ENCODE results near the gene COBLL1. TPM values are rescaled to one million over a fixed set of nuclear protein-coding genes. Genes with fewer than 3 reads are reported as not detected.

COBLL1 gene, protein sequence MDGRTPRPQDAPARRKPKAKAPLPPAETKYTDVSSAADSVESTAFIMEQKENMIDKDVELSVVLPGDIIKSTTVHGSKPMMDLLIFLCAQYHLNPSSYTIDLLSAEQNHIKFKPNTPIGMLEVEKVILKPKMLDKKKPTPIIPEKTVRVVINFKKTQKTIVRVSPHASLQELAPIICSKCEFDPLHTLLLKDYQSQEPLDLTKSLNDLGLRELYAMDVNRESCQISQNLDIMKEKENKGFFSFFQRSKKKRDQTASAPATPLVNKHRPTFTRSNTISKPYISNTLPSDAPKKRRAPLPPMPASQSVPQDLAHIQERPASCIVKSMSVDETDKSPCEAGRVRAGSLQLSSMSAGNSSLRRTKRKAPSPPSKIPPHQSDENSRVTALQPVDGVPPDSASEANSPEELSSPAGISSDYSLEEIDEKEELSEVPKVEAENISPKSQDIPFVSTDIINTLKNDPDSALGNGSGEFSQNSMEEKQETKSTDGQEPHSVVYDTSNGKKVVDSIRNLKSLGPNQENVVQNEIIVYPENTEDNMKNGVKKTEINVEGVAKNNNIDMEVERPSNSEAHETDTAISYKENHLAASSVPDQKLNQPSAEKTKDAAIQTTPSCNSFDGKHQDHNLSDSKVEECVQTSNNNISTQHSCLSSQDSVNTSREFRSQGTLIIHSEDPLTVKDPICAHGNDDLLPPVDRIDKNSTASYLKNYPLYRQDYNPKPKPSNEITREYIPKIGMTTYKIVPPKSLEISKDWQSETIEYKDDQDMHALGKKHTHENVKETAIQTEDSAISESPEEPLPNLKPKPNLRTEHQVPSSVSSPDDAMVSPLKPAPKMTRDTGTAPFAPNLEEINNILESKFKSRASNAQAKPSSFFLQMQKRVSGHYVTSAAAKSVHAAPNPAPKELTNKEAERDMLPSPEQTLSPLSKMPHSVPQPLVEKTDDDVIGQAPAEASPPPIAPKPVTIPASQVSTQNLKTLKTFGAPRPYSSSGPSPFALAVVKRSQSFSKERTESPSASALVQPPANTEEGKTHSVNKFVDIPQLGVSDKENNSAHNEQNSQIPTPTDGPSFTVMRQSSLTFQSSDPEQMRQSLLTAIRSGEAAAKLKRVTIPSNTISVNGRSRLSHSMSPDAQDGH
- 10 to 100 TPM; 41.4 to 66.0 (median 61.9) TPM for total RNA-seq

DNA sequence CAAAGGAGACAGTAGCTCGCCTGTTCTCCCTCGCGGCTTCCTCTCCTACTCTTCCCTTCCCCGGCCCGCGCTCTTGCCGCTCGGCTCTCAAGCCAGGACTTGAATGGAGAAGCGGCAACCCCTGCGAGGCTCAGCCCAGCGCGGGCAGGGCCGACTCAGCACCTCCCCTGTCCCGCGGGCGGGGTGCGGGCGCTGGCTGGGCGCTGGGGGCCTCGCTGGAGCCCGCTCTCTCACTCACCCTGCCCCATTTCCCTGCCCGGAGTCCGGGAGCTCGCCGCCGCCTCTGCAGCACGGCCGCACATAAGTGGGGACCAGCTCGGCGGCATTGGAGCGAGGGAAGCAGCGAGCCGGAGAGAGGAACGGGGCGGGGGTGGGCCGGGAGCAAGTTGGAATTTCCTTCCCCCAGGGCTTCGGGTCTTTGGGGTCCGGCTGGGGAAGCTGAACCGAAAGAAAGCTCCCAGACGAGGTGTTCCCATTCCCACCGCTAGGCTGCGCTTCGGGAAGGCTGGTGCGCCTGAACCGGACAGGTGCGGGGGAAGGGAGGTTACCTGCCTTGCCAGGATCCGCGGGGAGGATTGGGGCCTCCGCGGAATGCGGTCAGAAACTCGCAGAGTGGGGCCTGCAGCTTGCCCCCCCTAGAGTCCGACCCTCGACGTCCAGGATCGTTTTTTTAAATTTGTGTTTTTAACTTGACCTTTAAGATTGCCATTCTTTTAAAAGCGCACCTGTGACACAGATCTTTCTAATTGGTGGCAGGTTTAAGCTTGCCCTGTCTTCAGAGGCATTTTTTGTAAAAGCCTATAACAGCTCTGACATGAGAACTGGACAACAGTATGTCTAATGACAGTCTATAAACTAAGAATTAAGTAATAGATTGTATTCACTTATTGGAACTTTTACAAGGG lies at the start of gene COBLL1:
COBLL1 (minus strand) TSS at position 105 of the 905 bp plus-strand sequence. CDS start 627 bp downstream, outside the sequence.
- Histone ChIP-seq H3K9me3 (no peaks in the 10 kb centered on the region), H3K27ac (replicated peaks in 1 of 4) (peak within 1 kb of the TSS; percentile 91 to 99 (median 97)), H3K4me1 (peaks cover 3 to 42% (median 37%) of the 10 kb centered on the region in 4 donors), H3K27me3 (no peaks in the 10 kb centered on the region), H3K4me3 (peak within 1 kb of the TSS; percentile 69 to 94 (median 82)), H3K36me3 (no peaks in the 10 kb centered on the region)
- intact Hi-C loops (cut with DNase I) = loop anchor here (2.0 to 5.0 kb wide), 2 partner anchors 70 to 103 kb away; no protein-coding TSS in a partner anchor
- TF ChIP-seq EP300 (IDR thresholded peaks at IDR 0.05) (no peak), POLR2A (IDR thresholded peaks at IDR 0.05; ENCODE audit: low read depth) (no peak), POLR2AphosphoS5 (IDR thresholded peaks at IDR 0.05) (peak; percentile 58 to 63), CTCF (IDR thresholded peaks at IDR 0.05) (peak; percentile 80 to 93 (median 82))
- WGBS = 2% methylated on average over 13 of the region's 57 CpGs
- peak; percentile 93 for DNase-seq (ENCODE audit: extremely low spot score)

GRCh38 chr2:164890544-164890943 lies 48.9 kb upstream of the COBLL1 start:
- no peaks in the 10 kb centered on the region for H3K36me3 ChIP-seq
- 31% methylated on average over 4 of the region's 4 CpGs for WGBS
- no peaks in the 10 kb centered on the region for H3K9me3 ChIP-seq
- no peaks in the 10 kb centered on the region for H3K27me3 ChIP-seq
- peaks cover 0 to 12% (median 0%) of the 10 kb centered on the region in 4 donors for H3K4me1 ChIP-seq
- intact Hi-C loops (cut with DNase I) = no loop called here
- H3K27ac ChIP-seq (replicated peaks in 1 of 4) = no peak overlapping the region
- no peak for DNase-seq (ENCODE audit: extremely low spot score)
- TF ChIP-seq EP300 (IDR thresholded peaks at IDR 0.05) = no peak
- TF ChIP-seq POLR2AphosphoS5 (IDR thresholded peaks at IDR 0.05) = no peak
- no peak for TF ChIP-seq POLR2A (IDR thresholded peaks at IDR 0.05; ENCODE audit: low read depth)
- TF ChIP-seq CTCF (IDR thresholded peaks at IDR 0.05) = no peak
- no peak overlapping the region for H3K4me3 ChIP-seq

DNA sequence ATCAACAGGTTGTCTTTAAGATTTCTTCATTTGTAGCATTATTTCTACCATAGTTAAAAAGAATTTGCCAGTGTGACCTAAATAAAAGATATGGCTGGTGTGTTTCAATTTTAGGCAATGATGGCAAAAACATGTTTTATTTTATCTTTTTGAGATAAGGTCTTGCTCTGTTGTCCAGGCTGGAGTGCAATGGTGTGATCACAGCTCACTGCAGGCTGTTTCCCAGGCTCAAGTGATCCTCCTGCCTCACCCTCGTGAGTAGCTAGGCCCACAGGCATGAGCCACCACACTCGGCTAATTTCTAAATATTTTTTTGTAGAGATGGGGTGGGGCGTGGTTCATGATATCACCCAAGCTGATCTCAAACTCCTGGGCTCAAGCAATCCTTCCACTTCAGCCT lies 47.0 kb upstream of the COBLL1 start:
- TF ChIP-seq POLR2AphosphoS5 (IDR thresholded peaks at IDR 0.05) (no peak), POLR2A (IDR thresholded peaks at IDR 0.05; ENCODE audit: low read depth) (no peak), CTCF (IDR thresholded peaks at IDR 0.05) (no peak), EP300 (IDR thresholded peaks at IDR 0.05) (no peak)
- no peaks in the 10 kb centered on the region for H3K27me3 ChIP-seq
- H3K27ac ChIP-seq (replicated peaks in 1 of 4) = no peak overlapping the region
- H3K4me1 ChIP-seq = peaks cover 0 to 12% (median 0%) of the 10 kb centered on the region in 4 donors
- H3K4me3 ChIP-seq = no peak overlapping the region
- no peaks in the 10 kb centered on the region for H3K36me3 ChIP-seq
- intact Hi-C loops (cut with DNase I) = no loop called here
- DNase-seq (ENCODE audit: extremely low spot score) = no peak
- WGBS = 100% methylated on average over 3 of the region's 3 CpGs
- no peaks in the 10 kb centered on the region for H3K9me3 ChIP-seq
